Amygdala (tissue), 56 donors: Measurements from ENCODE around the gene FBXO21.

Source experiments
- DNase-seq, 56 donors: peaks; one replicate each; lab custom pipeline; 2025; lab: John Stamatoyannopoulos, UW

FBXO21 gene

DNA sequence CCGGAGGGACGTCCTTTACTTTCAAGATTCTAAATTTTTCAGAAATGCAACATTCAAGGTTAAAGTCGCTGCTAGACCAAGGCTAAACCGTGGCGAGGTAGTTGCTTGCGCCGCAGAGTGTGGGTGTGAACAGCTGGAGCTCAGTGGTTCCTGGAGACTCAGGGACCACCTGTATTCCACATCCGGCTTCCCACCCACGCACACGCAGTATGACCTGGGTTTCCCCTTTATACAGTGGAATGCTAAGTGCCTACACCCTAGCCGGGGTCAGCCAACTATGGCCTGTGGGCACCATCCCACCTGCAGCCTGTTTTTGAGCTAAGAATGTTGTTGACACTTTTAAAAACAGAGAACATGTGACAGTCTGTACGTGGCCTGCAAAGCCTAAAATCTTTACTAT, 48.2 kb downstream of the FBXO21 start:
- DNase-seq = no peak

DNA sequence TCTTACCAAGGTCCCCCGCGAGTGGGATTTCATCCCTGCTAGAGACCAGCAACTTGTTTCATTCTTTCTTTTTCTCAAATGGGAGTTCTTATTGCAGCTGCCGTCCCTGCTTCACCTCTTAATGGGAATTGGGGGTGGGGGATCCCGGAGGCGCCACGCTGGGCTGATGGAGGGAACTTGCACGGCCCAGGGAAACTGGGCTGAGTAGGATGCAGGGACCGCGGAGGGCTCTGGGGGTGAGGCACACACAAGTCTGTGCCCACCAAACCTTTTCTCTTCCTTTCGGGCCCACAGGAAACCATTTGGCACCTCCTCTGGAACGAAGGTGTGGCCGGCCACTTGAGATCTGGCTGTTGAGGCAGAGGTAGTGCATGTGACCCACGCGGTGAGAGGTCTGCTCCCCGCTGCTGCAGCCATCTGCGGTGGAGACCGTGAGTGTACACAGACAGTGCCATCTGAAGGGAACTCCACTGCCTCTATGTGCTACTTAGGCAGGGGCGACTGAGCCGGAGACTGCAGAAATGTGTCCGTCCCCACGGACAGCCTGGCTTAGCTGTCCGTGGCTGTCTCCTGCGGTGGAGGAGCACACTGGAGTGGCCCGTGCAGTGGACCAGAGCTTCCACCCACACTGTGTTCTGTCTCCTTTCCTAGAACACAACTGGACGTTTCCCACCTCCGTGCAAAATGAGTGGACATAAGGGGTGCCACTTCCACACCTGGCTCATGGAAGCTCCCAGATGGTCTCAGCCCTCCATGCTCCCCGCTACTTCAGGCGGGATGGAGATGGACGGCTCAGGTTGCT, 49.0 kb downstream of the FBXO21 start:
- DNase-seq = no peak

DNA sequence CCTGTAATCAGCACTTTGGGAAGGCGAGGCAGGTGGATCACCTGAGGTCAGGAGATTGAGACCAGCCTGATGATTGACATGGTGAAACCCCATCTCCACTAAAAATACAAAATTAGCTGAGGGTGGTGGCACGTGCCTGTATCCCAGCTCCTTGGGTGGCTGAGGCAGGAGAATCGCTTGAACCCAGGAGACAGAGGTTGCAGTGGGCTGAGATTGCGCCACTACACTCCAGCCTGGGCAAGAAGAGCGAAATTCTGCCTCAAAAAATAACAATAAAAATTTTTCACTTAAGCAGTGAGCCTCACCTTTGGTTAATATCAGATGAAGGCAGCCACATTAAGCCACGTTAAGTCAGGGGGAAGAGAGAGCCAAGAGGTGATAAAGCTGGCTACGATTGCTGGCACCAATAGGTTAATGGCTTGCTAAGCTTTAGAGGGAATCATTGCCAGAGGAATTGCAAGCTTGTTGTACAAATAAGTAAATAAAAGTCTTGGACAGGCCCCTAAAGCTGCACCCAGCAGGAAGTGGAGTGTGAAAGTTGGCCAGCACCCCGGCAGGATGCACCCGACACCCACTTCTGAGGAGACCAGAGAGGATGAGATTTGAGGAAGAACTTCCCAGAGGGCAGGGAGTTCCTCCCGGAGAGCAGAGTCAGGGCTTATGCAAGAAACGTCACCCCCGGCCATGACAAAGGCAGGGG, 49.7 kb downstream of the FBXO21 start:
- peak in 4 of 56 donors; percentile 4 to 24 (median 20) for DNase-seq

DNA sequence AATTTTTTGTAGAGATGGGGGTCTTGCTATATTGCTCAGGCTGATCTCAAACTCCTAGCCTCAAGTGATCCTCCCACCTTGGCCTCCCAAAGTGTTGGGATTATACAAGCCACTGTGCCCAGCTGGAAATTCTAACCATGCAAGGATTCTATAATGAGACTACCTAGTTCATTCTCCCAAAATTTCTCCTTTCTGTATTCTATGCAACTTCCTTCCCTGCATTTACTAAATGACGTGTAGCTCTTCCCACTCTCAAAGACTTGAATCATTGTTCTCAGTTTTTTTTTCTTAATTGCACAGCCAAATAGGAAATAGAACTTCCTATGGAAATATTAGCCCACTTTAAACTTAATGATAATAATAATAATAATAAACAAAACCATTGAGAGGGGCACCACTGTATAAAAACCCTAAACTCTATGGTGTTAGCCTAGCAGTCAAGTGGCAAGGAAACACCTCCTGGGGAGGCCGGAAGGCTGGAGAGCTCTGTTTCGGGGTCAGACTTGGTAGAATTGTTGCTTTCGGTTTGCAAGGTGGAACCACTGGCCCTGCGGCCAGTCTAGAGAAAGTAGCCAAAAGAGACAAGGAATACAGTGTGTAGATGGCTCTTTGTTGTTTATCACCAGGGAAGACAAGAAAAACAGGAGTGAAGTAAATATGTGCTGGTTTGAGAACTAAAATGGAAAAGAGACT, 51.1 kb downstream of the FBXO21 start:
- DNase-seq = no peak

DNA sequence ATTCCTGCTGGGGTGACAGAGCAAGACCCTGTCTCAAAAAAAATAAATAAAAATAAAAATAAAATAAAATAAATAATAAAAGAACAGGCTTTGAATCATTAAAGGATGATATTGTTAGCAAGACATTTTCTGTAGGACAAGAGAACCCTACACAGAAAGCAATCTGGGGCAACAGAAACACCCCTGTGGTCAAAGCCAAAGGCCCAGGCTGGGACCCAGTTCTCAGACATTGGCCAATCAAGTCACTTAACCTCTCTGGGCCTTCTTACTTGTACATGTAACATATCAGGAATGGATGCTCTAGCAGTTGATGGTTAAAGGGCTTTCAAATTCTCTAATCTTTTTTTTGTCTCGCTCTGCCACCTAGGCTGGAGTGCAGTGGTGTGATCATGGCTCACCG, 55.5 kb downstream of the FBXO21 start:
- DNase-seq = no peak

DNA sequence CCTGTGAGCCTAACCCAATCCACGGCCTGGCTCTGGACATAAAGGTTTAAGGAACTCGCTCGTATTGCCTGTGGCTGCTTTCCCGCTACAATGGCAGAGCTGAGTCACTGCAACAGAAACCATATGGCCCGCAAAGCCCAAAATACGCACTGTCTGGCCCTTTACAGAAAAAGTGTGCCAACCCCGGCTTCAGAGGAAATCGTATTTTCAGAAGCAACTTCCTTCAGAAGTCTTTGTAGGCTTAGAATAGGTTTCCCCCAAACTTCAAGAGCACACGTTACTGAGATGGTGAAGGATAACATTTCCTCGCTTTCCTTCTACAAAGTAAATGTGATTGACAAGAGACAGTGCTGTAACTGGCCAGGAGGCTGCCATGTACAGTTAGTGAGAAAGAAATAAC, 56.2 kb downstream of the FBXO21 start:
- DNase-seq = peak in 10 of 56 donors; percentile 4 to 28 (median 12)

DNA sequence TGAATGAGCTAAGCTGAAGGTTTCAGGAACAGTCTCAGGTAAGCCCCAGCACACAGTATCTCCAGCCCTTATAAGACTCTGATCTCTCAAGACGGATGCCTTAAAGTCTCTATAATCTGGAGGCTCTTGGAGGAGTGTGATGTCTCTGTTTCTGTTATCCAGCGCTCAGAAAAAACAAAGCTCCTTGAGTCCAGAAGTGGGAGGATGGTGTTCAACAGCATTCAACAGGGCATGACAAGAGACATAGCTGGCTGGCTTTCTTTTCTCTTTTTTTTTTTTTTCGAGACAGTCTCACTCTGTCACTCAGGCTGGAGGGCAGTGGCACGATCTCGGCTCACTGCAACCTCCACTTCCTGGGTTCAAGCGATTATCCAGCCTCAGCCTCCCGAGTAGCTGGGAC, 59.5 kb downstream of the FBXO21 start:
- no peak for DNase-seq

DNA sequence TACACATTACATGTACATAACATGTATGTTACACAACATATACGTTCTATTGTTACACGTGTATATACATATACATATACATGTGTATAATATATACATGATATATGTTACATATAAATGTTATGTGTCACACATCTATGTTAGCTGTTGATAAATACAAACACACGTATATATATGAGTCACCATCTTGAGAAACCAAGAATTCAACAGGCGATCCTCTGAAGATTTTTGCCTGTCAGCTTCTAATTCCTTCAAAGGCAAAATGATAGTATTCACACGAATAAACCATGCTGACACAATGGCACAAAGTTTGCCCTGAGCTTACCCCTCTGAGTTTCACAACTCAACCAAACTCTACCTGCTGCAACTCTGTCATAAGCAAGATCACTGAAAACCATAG, 60.9 kb downstream of the FBXO21 start:
- no peak for DNase-seq

DNA sequence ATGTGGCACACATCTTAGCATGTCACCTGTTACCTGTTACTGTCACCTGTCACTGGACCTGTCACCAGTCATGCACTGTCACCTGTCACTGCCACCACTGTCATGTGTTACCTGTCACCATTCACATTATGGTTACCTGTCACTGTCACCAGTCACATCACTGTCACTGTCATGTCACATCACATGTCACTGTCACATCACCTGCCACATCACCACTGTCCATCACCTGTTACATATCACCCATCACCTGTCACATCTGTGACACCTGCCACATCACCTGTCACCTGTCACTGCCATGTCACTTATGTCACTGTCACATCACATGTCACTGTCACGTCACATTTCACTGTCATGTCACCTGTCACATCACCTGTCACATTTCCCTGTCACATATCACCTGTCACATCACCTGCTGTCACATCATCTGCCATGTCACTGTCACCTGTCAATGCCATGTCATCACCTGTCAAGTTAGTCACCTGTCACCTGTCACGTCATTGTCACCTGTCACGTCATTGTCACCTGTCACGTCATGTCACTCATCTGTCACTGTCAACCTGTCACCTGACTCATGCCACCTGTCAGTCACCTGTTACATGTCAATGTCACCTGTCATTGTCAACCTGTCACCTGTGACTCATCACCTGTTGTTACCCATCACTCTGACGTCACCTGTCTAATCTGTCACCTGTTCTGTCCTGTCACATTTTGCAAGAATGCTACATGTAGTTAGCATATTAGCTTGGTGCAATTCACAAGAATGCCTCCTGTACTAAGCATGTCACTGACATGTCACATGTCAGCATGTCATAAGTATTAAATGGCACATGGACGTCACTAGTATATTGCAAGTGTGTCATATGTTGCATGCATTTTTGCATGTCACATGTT, 62.1 kb downstream of the FBXO21 start:
- DNase-seq = no peak

DNA sequence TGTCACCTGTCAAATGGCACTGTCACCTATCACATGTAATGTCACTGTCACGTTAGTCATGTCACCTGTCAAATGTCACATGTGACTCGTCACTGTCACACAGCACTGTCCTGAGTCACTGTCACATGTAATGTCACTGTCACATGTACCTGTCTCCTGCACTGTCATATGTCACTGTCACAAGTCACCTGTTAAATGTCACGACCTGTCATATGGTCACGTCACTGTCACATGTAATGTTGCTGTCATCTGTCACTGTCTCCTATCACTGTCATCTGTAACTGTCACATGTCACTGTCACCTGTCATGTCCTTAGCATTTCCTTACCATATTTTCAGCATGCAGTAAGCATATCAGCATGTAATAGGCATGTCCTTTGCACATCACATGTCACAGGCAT, 63.9 kb downstream of the FBXO21 start:
- DNase-seq = no peak

DNA sequence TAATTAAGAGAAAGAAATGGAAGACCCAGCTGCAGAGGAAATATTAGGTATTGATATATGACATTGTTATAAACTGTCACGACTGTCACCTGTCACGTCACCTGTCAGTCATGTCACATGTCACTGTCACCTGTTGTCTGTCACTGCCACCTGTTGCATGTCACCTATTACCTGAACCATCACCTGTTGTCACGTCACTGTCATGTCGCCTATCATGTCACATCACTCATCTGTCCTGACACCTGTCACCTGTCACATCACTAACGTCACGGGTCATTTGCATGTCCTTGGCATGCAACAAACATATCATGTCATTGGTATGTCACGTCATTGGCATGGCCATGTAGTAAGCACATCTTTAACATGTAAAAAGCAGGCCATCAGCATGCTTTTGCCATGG, 64.5 kb downstream of the FBXO21 start:
- DNase-seq = peak in 1 of 56 donors; percentile 27

DNA sequence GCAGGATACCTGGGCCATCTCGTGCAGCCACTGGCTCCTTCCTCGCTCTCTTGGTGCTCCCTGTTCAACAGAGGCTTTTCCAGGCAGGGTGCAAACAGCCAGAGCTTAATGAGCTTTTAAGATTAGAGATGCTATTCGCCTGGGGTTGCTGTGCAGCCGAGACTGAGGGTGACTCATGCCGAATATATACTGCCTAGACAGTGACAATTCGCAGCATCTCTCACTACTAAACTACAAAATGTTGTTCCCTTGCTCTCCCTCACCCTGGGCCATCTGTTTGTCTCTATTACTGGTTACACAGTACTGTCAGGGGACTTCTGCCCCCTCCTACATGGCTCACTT, 65.0 kb downstream of the FBXO21 start:
- DNase-seq = peak in 27 of 56 donors; percentile 10 to 73 (median 36)

DNA sequence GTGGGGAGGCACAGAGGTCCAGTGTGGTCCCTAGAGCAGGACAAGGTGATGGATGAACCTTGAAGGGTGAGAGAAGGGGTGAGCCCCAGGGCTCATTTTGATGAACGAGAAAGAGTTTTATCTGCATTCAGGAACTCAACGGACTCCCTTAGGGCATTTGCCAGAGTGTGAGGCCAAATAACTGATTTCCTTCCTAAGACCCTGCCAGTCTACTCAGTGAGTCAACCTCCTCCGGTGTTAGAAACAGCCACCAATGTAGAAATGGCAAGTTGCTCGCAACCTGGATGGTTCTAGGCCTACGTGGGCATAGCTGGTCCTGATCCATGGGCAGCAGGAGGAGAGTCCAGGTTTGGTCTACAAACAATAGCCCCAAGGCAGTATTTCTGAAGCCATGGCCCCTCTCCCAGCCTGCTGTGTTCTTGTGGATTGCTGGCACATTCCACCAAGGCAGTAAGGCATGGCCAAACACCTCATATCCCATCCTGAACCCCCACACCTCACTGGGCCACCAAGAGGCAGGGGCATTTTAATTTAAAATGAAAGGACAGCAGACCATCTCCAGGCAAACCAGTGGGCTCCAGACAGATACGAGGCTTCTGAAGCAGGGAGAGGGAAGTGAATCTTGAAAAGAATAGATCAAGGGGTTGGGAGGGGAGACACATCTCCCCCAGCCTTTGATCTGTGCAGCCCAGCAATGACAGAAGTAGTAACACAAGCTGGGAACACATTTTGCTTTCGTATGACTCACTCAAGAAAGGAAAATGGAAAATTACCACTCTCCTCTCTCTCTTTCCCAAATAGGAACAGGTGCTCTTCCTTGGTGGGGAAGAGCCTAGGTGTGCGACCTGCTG, 65.6 kb downstream of the FBXO21 start:
- DNase-seq = no peak

DNA sequence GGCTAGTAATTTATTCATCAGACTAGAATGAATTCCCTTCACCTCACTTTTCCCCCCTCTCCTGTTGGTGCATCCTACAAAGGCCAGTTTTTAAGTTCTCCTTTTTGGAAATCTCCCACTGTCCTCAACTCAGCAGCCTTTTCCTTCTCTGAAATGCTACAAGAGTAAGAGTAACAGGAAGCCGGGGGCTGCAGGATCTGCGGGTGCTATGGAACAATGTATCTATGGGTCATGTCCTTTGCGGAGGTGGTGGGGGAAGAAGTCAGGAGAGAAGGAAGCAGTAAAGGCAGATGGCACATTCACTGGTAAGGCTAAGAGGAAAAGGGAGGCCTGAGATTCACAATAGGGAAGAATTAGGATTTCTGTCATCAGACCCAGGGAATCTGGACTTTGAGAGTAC, 68.8 kb downstream of the FBXO21 start:
- DNase-seq = peak in 1 of 56 donors; percentile 20

DNA sequence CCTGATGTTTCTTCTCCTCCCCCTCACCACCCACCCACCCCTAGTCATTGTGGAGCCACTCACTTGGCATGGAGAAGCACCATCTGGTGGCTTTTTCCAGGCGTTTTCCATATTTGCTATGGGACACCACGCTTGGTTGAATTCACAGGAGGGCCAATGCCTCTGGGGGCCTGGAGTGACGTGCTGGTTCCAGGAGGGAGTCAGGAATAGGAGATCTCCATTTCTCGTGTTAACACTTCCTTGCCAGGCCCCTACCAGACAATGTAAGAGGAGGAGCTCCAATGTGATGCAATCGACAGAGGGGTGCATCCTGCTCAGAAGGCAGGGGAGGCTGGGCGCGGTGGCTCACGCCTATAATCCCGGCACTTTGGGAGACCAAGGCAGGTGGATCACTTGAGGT, 69.5 kb downstream of the FBXO21 start:
- peak in 5 of 56 donors; percentile 4 to 29 (median 13) for DNase-seq

DNA sequence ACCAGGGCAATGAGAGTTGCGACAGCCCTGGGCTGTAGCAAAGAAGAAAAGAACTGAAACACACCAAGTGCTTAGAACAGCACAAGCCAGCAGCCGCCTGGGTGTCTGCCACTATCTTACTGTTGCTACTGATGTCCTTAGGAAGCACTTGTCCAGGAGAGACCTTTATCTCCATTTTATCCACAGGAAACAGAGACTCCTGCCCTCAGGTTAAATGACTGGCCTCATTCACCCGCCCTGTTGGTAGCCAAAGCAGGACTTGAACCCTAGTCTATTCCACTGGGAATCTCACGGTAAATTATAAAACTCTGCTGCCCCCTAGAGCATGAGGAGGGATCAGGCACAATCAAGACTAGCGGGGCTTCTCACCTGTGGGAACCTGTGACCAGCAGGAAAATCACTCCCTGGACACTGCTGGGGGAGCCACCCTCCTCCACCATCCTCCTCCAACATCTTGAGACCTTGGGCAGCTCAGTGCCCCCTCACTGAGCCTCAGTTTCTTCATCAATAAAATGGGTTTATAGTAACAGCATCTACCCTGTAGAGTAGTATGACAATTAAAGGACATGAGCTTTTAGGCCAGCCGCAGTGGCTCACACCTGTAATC, 70.6 kb downstream of the FBXO21 start:
- peak in 8 of 56 donors; percentile 15 to 59 (median 32) for DNase-seq

DNA sequence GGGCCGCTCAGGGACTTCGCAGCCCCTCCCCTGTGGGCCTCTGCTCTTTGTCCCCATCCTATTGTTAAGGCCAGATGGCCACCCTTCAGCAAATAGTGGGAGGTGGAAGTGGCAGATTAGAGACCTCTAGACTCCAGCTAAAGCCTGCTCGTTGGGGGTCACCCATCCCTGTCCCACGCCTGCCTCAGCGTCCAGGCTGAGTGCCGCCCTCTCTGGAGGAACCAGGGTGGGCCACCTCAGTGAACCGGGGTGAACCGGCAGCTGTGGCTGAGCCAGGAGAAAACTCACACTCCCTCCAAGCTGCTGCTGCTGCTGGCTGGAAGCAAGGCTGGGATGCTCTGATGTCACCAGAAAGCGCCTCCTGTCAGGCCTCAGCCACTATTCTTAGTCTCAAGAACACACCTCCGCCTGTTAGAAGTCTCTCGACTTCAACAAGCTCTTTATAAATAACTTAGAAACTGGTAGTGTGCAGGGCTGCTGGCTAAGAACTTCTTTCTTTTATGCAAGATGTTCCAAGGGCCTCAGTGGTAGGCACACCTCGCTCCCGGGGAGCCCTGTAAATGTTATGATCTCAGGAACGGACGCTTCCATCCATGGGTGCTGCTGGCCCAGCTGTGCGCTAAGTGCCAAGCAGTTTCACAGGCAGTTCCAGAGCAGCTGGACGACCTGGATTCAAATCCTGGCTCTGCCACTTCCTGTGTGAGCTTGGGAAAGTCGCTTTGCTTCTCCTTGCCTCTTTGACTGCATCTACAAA, 71.3 kb downstream of the FBXO21 start:
- peak in 17 of 56 donors; percentile 13 to 58 (median 33) for DNase-seq

DNA sequence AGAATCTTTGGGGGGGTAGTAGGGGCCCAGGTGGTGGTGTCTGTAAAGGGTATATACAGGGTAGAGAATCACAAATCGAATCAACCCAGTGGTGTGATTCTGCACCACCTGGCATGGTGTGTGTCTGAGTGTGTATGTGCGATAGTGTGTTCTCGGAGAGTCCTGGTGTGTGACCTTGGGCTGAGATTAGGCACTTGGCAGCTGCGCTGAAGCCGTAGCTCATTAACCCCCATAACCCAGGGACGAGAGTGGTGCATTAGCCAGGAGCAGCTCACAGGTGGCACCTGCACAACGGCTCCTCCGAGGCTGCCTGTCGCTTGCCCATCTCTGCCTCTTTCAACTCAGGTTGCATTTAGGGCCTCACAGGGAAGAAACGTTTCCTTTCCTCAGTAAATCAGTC, 75.5 kb downstream of the FBXO21 start:
- DNase-seq = no peak
